Ovary (tissue), 3 donors: ENCODE results near the gene KCNRG.

ENCODE experiments used
- POLR2A ChIP-seq: fragments of 450-650 bp; IDR thresholded peaks from one replicate; pipeline ENCODE4 v1.6.1; 2017; ENCODE audit warnings: antibody characterized with exemption, mild to moderate bottlenecking, moderate library complexity
- TF ChIP-seq, protein P1 (sequence below), 3 donors: fragments of 450-650 bp in 2 of 3; fragments of 200-600 bp in 1 of 3; IDR thresholded peaks; one replicate each; pipeline versions ENCODE4 v1.5.1 to v1.8.0; 2016 to 2022; ENCODE audit warnings: antibody characterized with exemption in 3 of 3, mild to moderate bottlenecking in 1 of 3
- donor health status: DM: no; HTN: no; CAD: no.

DNA sequence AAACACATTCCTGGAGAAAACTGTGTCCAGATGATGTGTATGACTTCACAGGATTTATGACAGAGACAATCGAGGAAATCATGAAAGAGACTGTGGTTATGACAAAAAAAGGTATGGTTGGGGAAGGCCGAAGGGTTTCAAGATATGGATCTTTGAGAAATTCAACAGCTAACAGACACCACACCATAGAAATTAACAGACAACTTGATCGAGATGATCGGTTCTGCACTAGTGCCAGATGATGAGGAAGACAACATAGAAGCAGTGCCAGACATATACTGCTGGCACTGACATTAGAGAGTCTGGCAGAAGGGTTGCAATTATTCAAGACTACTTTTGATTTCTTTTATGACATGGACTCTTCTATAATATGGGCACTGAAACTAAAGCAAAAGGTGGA is 37.2 kb downstream of the KCNRG start:
- TF ChIP-seq, protein P1, sequence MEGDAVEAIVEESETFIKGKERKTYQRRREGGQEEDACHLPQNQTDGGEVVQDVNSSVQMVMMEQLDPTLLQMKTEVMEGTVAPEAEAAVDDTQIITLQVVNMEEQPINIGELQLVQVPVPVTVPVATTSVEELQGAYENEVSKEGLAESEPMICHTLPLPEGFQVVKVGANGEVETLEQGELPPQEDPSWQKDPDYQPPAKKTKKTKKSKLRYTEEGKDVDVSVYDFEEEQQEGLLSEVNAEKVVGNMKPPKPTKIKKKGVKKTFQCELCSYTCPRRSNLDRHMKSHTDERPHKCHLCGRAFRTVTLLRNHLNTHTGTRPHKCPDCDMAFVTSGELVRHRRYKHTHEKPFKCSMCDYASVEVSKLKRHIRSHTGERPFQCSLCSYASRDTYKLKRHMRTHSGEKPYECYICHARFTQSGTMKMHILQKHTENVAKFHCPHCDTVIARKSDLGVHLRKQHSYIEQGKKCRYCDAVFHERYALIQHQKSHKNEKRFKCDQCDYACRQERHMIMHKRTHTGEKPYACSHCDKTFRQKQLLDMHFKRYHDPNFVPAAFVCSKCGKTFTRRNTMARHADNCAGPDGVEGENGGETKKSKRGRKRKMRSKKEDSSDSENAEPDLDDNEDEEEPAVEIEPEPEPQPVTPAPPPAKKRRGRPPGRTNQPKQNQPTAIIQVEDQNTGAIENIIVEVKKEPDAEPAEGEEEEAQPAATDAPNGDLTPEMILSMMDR (IDR thresholded peaks at IDR 0.05), result no peak
- TF ChIP-seq POLR2A, result no peak
